Transverse colon (tissue), 3 donors: ENCODE data around the gene IL36G.

ENCODE experiments used
- POLR2A ChIP-seq: fragments of 450-650 bp; IDR thresholded peaks from one replicate; pipeline ENCODE4 v1.6.1; 2016; ENCODE audit warnings: antibody characterized with exemption, mild to moderate bottlenecking, moderate library complexity
- POLR2AphosphoS5 ChIP-seq, 3 donors: sonication (generic); formaldehyde crosslinking; IDR thresholded peaks; one replicate each; pipeline ENCODE4 v1.6.1; 2016; ENCODE audit warnings: antibody characterized with exemption in 3 of 3

DNA sequence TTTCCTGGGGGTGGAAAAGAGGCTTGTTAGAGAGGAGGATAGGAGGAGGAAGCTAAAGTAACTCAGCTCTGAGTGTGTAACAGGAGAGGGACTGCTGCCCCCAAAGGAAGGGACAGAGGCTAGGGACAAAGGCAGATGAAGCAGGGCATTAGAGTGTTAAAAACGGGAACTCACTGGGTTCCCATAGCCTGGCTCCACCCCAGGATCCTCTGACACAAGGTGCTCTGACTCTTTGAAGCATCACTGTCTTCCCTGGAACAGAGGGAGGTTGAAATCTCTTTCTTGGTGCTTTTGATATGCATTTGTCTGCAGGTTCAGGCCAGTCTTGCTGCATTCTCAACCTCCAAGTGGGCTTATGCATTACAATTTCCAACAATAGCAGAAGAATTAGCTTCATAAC is 50.3 kb downstream of the IL36G start:
- TF ChIP-seq POLR2AphosphoS5 (IDR thresholded peaks at IDR 0.05) (no peak), POLR2A (no peak)
